Epithelial cell of esophagus (primary cell): ENCODE results near the gene MICOS13.
A peak's percentile ranks its signal among the peaks of the same experiment; 100 is the strongest.

Experiments
- DNase-seq: peaks from one replicate; pipeline ENCODE4 v3.0.0; 2010; ENCODE audit warnings: low read depth
- H3K4me3 ChIP-seq: 2 replicates; pipeline ENCODE4 v1.5.1; 2011; ENCODE audit warnings: mild to moderate bottlenecking, low read length, control low read depth
- CTCF ChIP-seq: IDR thresholded peaks from 2 replicates; pipeline ENCODE4 v1.5.1; 2011; ENCODE audit warnings: low read depth, mild to moderate bottlenecking, low read length, control low read depth, inconsistent platforms; ENCODE audit not compliant: insufficient read depth; ENCODE audit errors: missing control alignments

The MICOS13 gene

GRCh38 chr19:5672708-5673459, 7.4 kb downstream of the MICOS13 start:
- DNase-seq: no peak
- no peak for TF ChIP-seq CTCF

GRCh38 chr19:5671600-5671999, 8.7 kb downstream of the MICOS13 start:
- no peak overlapping the region for H3K4me3 ChIP-seq
- TF ChIP-seq CTCF: no peak
- DNase-seq: no peak

More at GRCh38 chr19:5672708-5673459, 7.4 kb downstream of the MICOS13 start:
- no peak overlapping the region for H3K4me3 ChIP-seq

GRCh38 chr19:5669212-5669611, 11.1 kb downstream of the MICOS13 start:
- no peak overlapping the region for H3K4me3 ChIP-seq
- TF ChIP-seq CTCF: no peak
- no peak for DNase-seq

GRCh38 chr19:5667751-5668271, 12.5 kb downstream of the MICOS13 start:
- H3K4me3 ChIP-seq: no peak overlapping the region
- DNase-seq: no peak
- no peak for TF ChIP-seq CTCF

GRCh38 chr19:5666921-5667610, 13.2 kb downstream of the MICOS13 start:
- H3K4me3 ChIP-seq: no peak overlapping the region
- no peak for DNase-seq
- no peak for TF ChIP-seq CTCF

- TF ChIP-seq CTCF: no peak
- DNase-seq: peak; percentile 31
Observed at GRCh38 chr19:5665781-5666513, 14.4 kb downstream of the MICOS13 start.

More at GRCh38 chr19:5665781-5666513, 14.4 kb downstream of the MICOS13 start:
- H3K4me3 ChIP-seq: no peak overlapping the region
